Fibroblast of skin of left quadriceps (primary cell): ENCODE measurements around the gene ITGA11.

Experiments used
- DNase-seq, 2 experiments: peaks; one replicate each; pipeline ENCODE4 v3.0.0-alpha.2; 2013; ENCODE audit warnings: low read depth in 2 of 2

ITGA11 gene

GRCh38 chr15:68352401-68353062, 79.4 kb downstream of the ITGA11 start:
- DNase-seq = peak; percentile 81 to 84

GRCh38 chr15:68349151-68349550, 82.8 kb downstream of the ITGA11 start:
- DNase-seq = peak; percentile 62 to 75

GRCh38 chr15:68348606-68349005, 83.4 kb downstream of the ITGA11 start:
- no peak for DNase-seq

GRCh38 chr15:68348081-68348480, 83.9 kb downstream of the ITGA11 start:
- DNase-seq = no peak

- DNase-seq = peak; percentile 32 to 48
Observed at GRCh38 chr15:68347392-68347791, 84.6 kb downstream of the ITGA11 start.

GRCh38 chr15:68346979-68347378, 85.0 kb downstream of the ITGA11 start:
- no peak for DNase-seq

- DNase-seq = no peak
Observed at GRCh38 chr15:68345481-68345880, 86.5 kb downstream of the ITGA11 start.

GRCh38 chr15:68344600-68344999, 87.4 kb downstream of the ITGA11 start:
- no peak for DNase-seq

- no peak for DNase-seq
Observed at GRCh38 chr15:68343579-68344225, 88.3 kb downstream of the ITGA11 start.

- DNase-seq = no peak
Observed at GRCh38 chr15:68341760-68342725, 89.9 kb downstream of the ITGA11 start.

- no peak for DNase-seq
Observed at GRCh38 chr15:68340726-68341671, 91.0 kb downstream of the ITGA11 start.

GRCh38 chr15:68339481-68339880, 92.5 kb downstream of the ITGA11 start:
- DNase-seq = no peak

GRCh38 chr15:68337826-68338225, 94.1 kb downstream of the ITGA11 start:
- no peak for DNase-seq

GRCh38 chr15:68336516-68336915, 95.4 kb downstream of the ITGA11 start:
- no peak for DNase-seq

GRCh38 chr15:68335655-68336054, 96.3 kb downstream of the ITGA11 start:
- DNase-seq = no peak

- DNase-seq = no peak
Observed at GRCh38 chr15:68335251-68335650, 96.7 kb downstream of the ITGA11 start.

GRCh38 chr15:68334661-68335124, 97.3 kb downstream of the ITGA11 start:
- peak; percentile 51 to 61 for DNase-seq

GRCh38 chr15:68333775-68334470, 98.0 kb downstream of the ITGA11 start:
- DNase-seq = no peak

GRCh38 chr15:68332266-68332665, 99.7 kb downstream of the ITGA11 start:
- no peak for DNase-seq

GRCh38 chr15:68330901-68331300, 101.1 kb downstream of the ITGA11 start:
- no peak for DNase-seq

- DNase-seq = no peak
Observed at GRCh38 chr15:68330416-68330815, 101.5 kb downstream of the ITGA11 start.
